Measurements from ENCODE around the gene ZNF320. TPM values are rescaled to one million over a fixed set of nuclear protein-coding genes. Genes with fewer than 3 reads are reported as not detected.
"Not testable (repeated sequence)": the region's sequence is repeated elsewhere in the genome, so short reads cannot be mapped to it uniquely, and the experiment has no call there.

Gene ZNF320
- 10 to 100 TPM; 22.6 to 64.4 (median 31.3) TPM for polyA plus RNA-seq (ENCODE audit: insufficient read length in 3 of 3)
- long read RNA-seq, donor 1: 0 reads
- long read RNA-seq, donor 2, partial matches to known transcripts: 0 of 1 reads
- long read RNA-seq, donor 2, other reads (novel, unspliced or antisense): 0 of 1 reads
- long read RNA-seq, donor 3: 0 reads
- long read RNA-seq, donor 4: 0 reads
- long read RNA-seq, donor 5, partial matches to known transcripts: 25 of 26 reads
- long read RNA-seq, donor 5, other reads (novel, unspliced or antisense): 0 of 26 reads
- long read RNA-seq, donor 6, partial matches to known transcripts: 5 of 7 reads
- long read RNA-seq, donor 6, other reads (novel, unspliced or antisense): 0 of 7 reads
- long read RNA-seq, donor 7, partial matches to known transcripts: 8 of 10 reads
- long read RNA-seq, donor 7, other reads (novel, unspliced or antisense): 0 of 10 reads
- long read RNA-seq, donor 8, partial matches to known transcripts: 0 of 1 reads
- long read RNA-seq, donor 8, other reads (novel, unspliced or antisense): 0 of 1 reads
- long read RNA-seq, donor 9: 0 reads
- long read RNA-seq, donor 10, partial matches to known transcripts: 0 of 1 reads
- long read RNA-seq, donor 10, other reads (novel, unspliced or antisense): 0 of 1 reads
- long read RNA-seq, donor 11: 0 reads
- long read RNA-seq, donor 12: 0 reads
- long read RNA-seq, donor 13: 0 reads
- long read RNA-seq, donor 14: 0 reads
- long read RNA-seq, donor 15: 0 reads
- long read RNA-seq, donor 16, partial matches to known transcripts: 5 of 5 reads
- long read RNA-seq, donor 16, other reads (novel, unspliced or antisense): 0 of 5 reads

- DNase-seq (ENCODE audit: extremely low read depth in 1 of 11, low read depth in 9 of 11, low spot score in 4 of 11): peak; percentile 84 to 95 (median 92)
Measured at GRCh38 chr19:52897138-52897935, at the start of gene ZNF320. ZNF320 (minus strand) TSS chr19:52897635; CDS start chr19:52890255, 7,380 bp downstream.

GRCh38 chr19:52946322-52947310, 49.2 kb upstream of the ZNF320 start:
- peak in 4 of 11 donors; percentile 46 to 80 (median 54) for DNase-seq (ENCODE audit: extremely low read depth in 1 of 11, low read depth in 9 of 11, low spot score in 4 of 11)

- no peak for DNase-seq (ENCODE audit: extremely low read depth in 1 of 11, low read depth in 9 of 11, low spot score in 4 of 11)
Measured at GRCh38 chr19:52945652-52946321, 48.4 kb upstream of the ZNF320 start.

GRCh38 chr19:52944703-52945493, 47.5 kb upstream of the ZNF320 start:
- not testable (repeated sequence) for DNase-seq (ENCODE audit: extremely low read depth in 1 of 11, low read depth in 9 of 11, low spot score in 4 of 11)

GRCh38 chr19:52943884-52944643, 46.6 kb upstream of the ZNF320 start:
- DNase-seq (ENCODE audit: extremely low read depth in 1 of 11, low read depth in 9 of 11, low spot score in 4 of 11): no peak

GRCh38 chr19:52943134-52943883, 45.9 kb upstream of the ZNF320 start:
- no peak for DNase-seq (ENCODE audit: extremely low read depth in 1 of 11, low read depth in 9 of 11, low spot score in 4 of 11)

- DNase-seq (ENCODE audit: extremely low read depth in 1 of 11, low read depth in 9 of 11, low spot score in 4 of 11): peak in 7 of 11 donors; percentile 71 to 86 (median 81)
Measured at GRCh38 chr19:52942386-52943133, 45.1 kb upstream of the ZNF320 start.

GRCh38 chr19:52941941-52942385, 44.5 kb upstream of the ZNF320 start:
- DNase-seq (ENCODE audit: extremely low read depth in 1 of 11, low read depth in 9 of 11, low spot score in 4 of 11): no peak

- not testable (repeated sequence) for DNase-seq (ENCODE audit: extremely low read depth in 1 of 11, low read depth in 9 of 11, low spot score in 4 of 11)
Measured at GRCh38 chr19:52941523-52941922, 44.1 kb upstream of the ZNF320 start.

GRCh38 chr19:52940905-52941304, 43.5 kb upstream of the ZNF320 start:
- not testable (repeated sequence) for DNase-seq (ENCODE audit: extremely low read depth in 1 of 11, low read depth in 9 of 11, low spot score in 4 of 11)

- peak in 1 of 11 donors; percentile 54 for DNase-seq (ENCODE audit: extremely low read depth in 1 of 11, low read depth in 9 of 11, low spot score in 4 of 11)
Measured at GRCh38 chr19:52938761-52939160, 41.3 kb upstream of the ZNF320 start.

- DNase-seq (ENCODE audit: extremely low read depth in 1 of 11, low read depth in 9 of 11, low spot score in 4 of 11): no peak
Measured at GRCh38 chr19:52936954-52937325, 39.5 kb upstream of the ZNF320 start.

- no peak for DNase-seq (ENCODE audit: extremely low read depth in 1 of 11, low read depth in 9 of 11, low spot score in 4 of 11)
Measured at GRCh38 chr19:52936151-52936953, 38.9 kb upstream of the ZNF320 start.

- DNase-seq (ENCODE audit: extremely low read depth in 1 of 11, low read depth in 9 of 11, low spot score in 4 of 11): no peak
Measured at GRCh38 chr19:52935434-52935833, 38.0 kb upstream of the ZNF320 start.
